ENCODE data around the gene TNFSF15.

Gene TNFSF15

GRCh38 chr9:114853071-114853855 is 47.4 kb upstream of the TNFSF15 start:
- DNase-seq: no peak
- H3K9me3 ChIP-seq (replicated peaks; ENCODE audit: insufficient read depth, low read length): no peaks in the 10 kb centered on the region
- H3K9me2 ChIP-seq (replicated peaks; ENCODE audit: insufficient read depth, low read length): no peaks in the 10 kb centered on the region
- H3K36me3 ChIP-seq (replicated peaks; ENCODE audit: insufficient read depth, low read length): no peaks in the 10 kb centered on the region
- no peaks in the 10 kb centered on the region for H3K27me3 ChIP-seq (replicated peaks; ENCODE audit: insufficient read depth, low read length)
- no peaks in the 10 kb centered on the region for H3K4me1 ChIP-seq (ENCODE audit: low read length)
- H3K4me3 ChIP-seq (ENCODE audit: low read length): no peak overlapping the region
- H4K20me1 ChIP-seq (ENCODE audit: insufficient read depth, low read length): no peaks in the 10 kb centered on the region
- no peak overlapping the region for H3K4me2 ChIP-seq (ENCODE audit: low read depth, low read length)
- no peaks in the 10 kb centered on the region for H3K79me2 ChIP-seq (ENCODE audit: low read length)
- H2AFZ ChIP-seq (ENCODE audit: low read length): no peak overlapping the region
- no peak overlapping the region for H3K27ac ChIP-seq (ENCODE audit: low read length)
- no peak overlapping the region for H3K9ac ChIP-seq (ENCODE audit: low read length)
- H3F3A ChIP-seq (ENCODE audit: insufficient read depth, low read length): no peaks in the 10 kb centered on the region
- TF ChIP-seq, protein P1, sequence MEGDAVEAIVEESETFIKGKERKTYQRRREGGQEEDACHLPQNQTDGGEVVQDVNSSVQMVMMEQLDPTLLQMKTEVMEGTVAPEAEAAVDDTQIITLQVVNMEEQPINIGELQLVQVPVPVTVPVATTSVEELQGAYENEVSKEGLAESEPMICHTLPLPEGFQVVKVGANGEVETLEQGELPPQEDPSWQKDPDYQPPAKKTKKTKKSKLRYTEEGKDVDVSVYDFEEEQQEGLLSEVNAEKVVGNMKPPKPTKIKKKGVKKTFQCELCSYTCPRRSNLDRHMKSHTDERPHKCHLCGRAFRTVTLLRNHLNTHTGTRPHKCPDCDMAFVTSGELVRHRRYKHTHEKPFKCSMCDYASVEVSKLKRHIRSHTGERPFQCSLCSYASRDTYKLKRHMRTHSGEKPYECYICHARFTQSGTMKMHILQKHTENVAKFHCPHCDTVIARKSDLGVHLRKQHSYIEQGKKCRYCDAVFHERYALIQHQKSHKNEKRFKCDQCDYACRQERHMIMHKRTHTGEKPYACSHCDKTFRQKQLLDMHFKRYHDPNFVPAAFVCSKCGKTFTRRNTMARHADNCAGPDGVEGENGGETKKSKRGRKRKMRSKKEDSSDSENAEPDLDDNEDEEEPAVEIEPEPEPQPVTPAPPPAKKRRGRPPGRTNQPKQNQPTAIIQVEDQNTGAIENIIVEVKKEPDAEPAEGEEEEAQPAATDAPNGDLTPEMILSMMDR (IDR thresholded peaks at IDR 0.05; ENCODE audit: low read length): no peak
- no peak for TF ChIP-seq EZH2phosphoT487 (IDR thresholded peaks at IDR 0.05; ENCODE audit: low read length)
- no peak for TF ChIP-seq EZH2 (optimal IDR thresholded peaks at IDR 0.05; ENCODE audit: low read depth, low read length)

- Histone ChIP-seq H3F3A (ENCODE audit: insufficient read depth, low read length) (no peaks in the 10 kb centered on the region), H3K4me1 (ENCODE audit: low read length) (no peaks in the 10 kb centered on the region), H3K27me3 (replicated peaks; ENCODE audit: insufficient read depth, low read length) (no peaks in the 10 kb centered on the region), H4K20me1 (ENCODE audit: insufficient read depth, low read length) (no peaks in the 10 kb centered on the region), H3K4me2 (ENCODE audit: low read depth, low read length) (no peak overlapping the region), H3K27ac (ENCODE audit: low read length) (no peak overlapping the region), H3K79me2 (ENCODE audit: low read length) (no peaks in the 10 kb centered on the region), H3K36me3 (replicated peaks; ENCODE audit: insufficient read depth, low read length) (no peaks in the 10 kb centered on the region), H3K4me3 (ENCODE audit: low read length) (no peak overlapping the region), H3K9me3 (replicated peaks; ENCODE audit: insufficient read depth, low read length) (no peaks in the 10 kb centered on the region), H3K9ac (ENCODE audit: low read length) (no peak overlapping the region), H3K9me2 (replicated peaks; ENCODE audit: insufficient read depth, low read length) (no peaks in the 10 kb centered on the region), H2AFZ (ENCODE audit: low read length) (no peak overlapping the region)
- DNase-seq: no peak
- TF ChIP-seq EZH2 (optimal IDR thresholded peaks at IDR 0.05; ENCODE audit: low read depth, low read length) (no peak), EZH2phosphoT487 (IDR thresholded peaks at IDR 0.05; ENCODE audit: low read length) (no peak)
- TF ChIP-seq, protein P1 (IDR thresholded peaks at IDR 0.05; ENCODE audit: low read length): no peak
Measured at GRCh38 chr9:114852050-114852594, 46.3 kb upstream of the TNFSF15 start.

GRCh38 chr9:114851306-114851705 is 45.5 kb upstream of the TNFSF15 start:
- DNase-seq: no peak
- Histone ChIP-seq H2AFZ (ENCODE audit: low read length) (no peak overlapping the region), H3K9ac (ENCODE audit: low read length) (no peak overlapping the region)

More at GRCh38 chr9:114851306-114851705, 45.5 kb upstream of the TNFSF15 start:
- Histone ChIP-seq H3K4me3 (ENCODE audit: low read length) (no peak overlapping the region), H3K9me2 (replicated peaks; ENCODE audit: insufficient read depth, low read length) (no peaks in the 10 kb centered on the region), H3F3A (ENCODE audit: insufficient read depth, low read length) (no peaks in the 10 kb centered on the region), H3K27me3 (replicated peaks; ENCODE audit: insufficient read depth, low read length) (no peaks in the 10 kb centered on the region), H3K4me2 (ENCODE audit: low read depth, low read length) (no peak overlapping the region), H3K79me2 (ENCODE audit: low read length) (no peaks in the 10 kb centered on the region), H4K20me1 (ENCODE audit: insufficient read depth, low read length) (no peaks in the 10 kb centered on the region), H3K4me1 (ENCODE audit: low read length) (no peaks in the 10 kb centered on the region), H3K9me3 (replicated peaks; ENCODE audit: insufficient read depth, low read length) (no peaks in the 10 kb centered on the region), H3K36me3 (replicated peaks; ENCODE audit: insufficient read depth, low read length) (no peaks in the 10 kb centered on the region), H3K27ac (ENCODE audit: low read length) (no peak overlapping the region)
- TF ChIP-seq, protein P1 (IDR thresholded peaks at IDR 0.05; ENCODE audit: low read length): no peak
- TF ChIP-seq EZH2phosphoT487 (IDR thresholded peaks at IDR 0.05; ENCODE audit: low read length) (no peak), EZH2 (optimal IDR thresholded peaks at IDR 0.05; ENCODE audit: low read depth, low read length) (no peak)

All from MM.1S (cell line).